HG03432 (cell line): ENCODE data around the gene GTF2E1.
A peak's percentile ranks its signal among the peaks of the same experiment; 100 is the strongest.
"Not testable (repeated sequence)": the region's sequence is repeated elsewhere in the genome, so short reads cannot be mapped to it uniquely, and the experiment has no call there.

Source experiments
- ATAC-seq: cut with Tn5 transposase; IDR thresholded peaks from one replicate; pipeline ENCODE4 v1.9.1; 2021; ENCODE audit warnings: mild to moderate bottlenecking, moderate library complexity; ENCODE audit not compliant: unreplicated experiment

GTF2E1 gene

GRCh38 chr3:120742198-120742848 is at the start of gene GTF2E1, which contains the start of gene RABL3:
Gene GTF2E1 (plus strand): TSS chr3:120742744. CDS start chr3:120750553, 7,809 bp downstream.
Gene RABL3 (minus strand): TSS chr3:120742516. CDS start chr3:120742507, 9 bp downstream.
- ATAC-seq, result peak; percentile 98

GRCh38 chr3:120693439-120694171 is 48.9 kb upstream of the GTF2E1 start:
- no peak for ATAC-seq

- ATAC-seq, result no peak
These were observed 43.2 kb upstream of the GTF2E1 start for GRCh38 chr3:120699333-120699732.

- no peak for ATAC-seq
These were observed 36.5 kb upstream of the GTF2E1 start for GRCh38 chr3:120705884-120706582.

- ATAC-seq, result no peak
These were observed 35.6 kb upstream of the GTF2E1 start for GRCh38 chr3:120706950-120707349.

GRCh38 chr3:120708408-120708807 is 34.1 kb upstream of the GTF2E1 start:
- peak; percentile 74 for ATAC-seq

- no peak for ATAC-seq
These were observed 32.2 kb upstream of the GTF2E1 start for GRCh38 chr3:120710369-120710768.

- ATAC-seq, result no peak
These were observed 29.3 kb upstream of the GTF2E1 start for GRCh38 chr3:120713262-120713661.

GRCh38 chr3:120719167-120719834 is 23.2 kb upstream of the GTF2E1 start:
- not testable (repeated sequence) for ATAC-seq

GRCh38 chr3:120726791-120727190 is 15.8 kb upstream of the GTF2E1 start:
- no peak for ATAC-seq

GRCh38 chr3:120730576-120731542 is 11.7 kb upstream of the GTF2E1 start:
- ATAC-seq, result no peak

GRCh38 chr3:120738006-120738405 is 4.5 kb upstream of the GTF2E1 start:
- ATAC-seq, result not testable (repeated sequence)

GRCh38 chr3:120741320-120741719 is 1.2 kb upstream of the GTF2E1 start:
- no peak for ATAC-seq

- no peak for ATAC-seq
These were observed 727 bp upstream of the GTF2E1 start for GRCh38 chr3:120741837-120742197.

GRCh38 chr3:120742849-120743365 is 363 bp downstream of the GTF2E1 start:
- ATAC-seq, result peak; percentile 27

GRCh38 chr3:120743556-120744195 is 1.1 kb downstream of the GTF2E1 start:
- ATAC-seq, result no peak

- no peak for ATAC-seq
These were observed 2.9 kb downstream of the GTF2E1 start for GRCh38 chr3:120745466-120745865.

GRCh38 chr3:120749843-120750242 is 7.3 kb downstream of the GTF2E1 start:
- ATAC-seq, result no peak

GRCh38 chr3:120752230-120752629 is 9.7 kb downstream of the GTF2E1 start:
- no peak for ATAC-seq
